Mesangial cell (primary cell): ENCODE results near the gene PEX6. TPM values are rescaled to one million over a fixed set of nuclear protein-coding genes. Genes with fewer than 3 reads are reported as not detected.

Source experiments
- total RNA-seq: library from RNA; depleted of rRNA; stranded (reverse); fragments of >200 nt; gene quantifications from 2 replicates; pipeline ENCODE4 v1.2.3, GENCODE V29; 2015

Gene PEX6
- 17.1 and 40.4 TPM in 2 replicates for total RNA-seq

GRCh38 chr6:42978839-42979522 is at the start of gene PEX6:
PEX6 (minus strand) TSS chr6:42979181; CDS start chr6:42979150, 31 bp downstream.

DNA sequence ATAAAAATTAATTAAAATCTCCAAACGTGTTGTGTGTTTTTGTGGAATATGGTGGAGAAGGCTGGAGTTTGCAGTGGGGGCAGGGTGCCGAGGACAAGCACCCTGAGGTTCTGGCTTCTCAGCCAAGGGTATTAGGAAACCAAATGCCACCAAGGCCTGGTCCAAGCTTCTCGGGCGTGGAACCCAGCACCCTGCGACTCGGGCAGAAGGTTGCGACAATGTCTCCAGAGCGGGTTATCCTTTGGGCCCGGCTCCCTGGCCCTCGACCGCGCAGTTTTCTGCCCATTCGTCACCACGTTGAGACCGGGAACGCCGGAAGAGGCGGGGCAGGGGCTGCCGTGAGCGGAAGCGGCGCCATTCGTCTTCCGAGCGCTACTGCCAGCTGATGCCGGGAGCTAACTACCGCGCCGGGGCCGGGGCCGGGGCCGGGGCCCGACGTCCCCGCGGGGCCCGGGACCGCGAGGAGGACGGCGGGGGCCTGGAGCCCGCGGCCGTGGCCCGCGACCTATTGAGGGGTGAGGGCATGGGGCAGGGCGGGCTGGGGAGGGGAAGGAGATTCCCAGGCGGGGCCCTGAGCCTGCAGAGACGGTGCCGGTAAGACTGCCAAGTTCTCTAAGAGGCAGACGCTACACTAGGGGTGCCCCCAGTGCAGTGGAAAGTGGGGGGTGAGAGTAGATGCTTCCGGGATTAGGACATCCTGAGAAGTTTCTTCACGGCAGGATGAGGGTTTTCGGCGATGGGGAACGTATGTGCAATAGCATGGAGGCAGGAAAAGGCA is 42.5 kb upstream of the PEX6 start, which contains the start of gene RRP36:
Gene RRP36 (plus strand): TSS at position 354 of the 778 bp plus-strand sequence. CDS start 32 bp downstream, at position 386.

GRCh38 chr6:43013843-43014433 is 35.0 kb upstream of the PEX6 start, which contains the start of the genes KLHDC3 and MEA1:
KLHDC3 (plus strand) TSS chr6:43014249; CDS start chr6:43017193, 2,944 bp downstream.
MEA1 (minus strand) TSS chr6:43013946; CDS start chr6:43013813, 133 bp downstream.

DNA sequence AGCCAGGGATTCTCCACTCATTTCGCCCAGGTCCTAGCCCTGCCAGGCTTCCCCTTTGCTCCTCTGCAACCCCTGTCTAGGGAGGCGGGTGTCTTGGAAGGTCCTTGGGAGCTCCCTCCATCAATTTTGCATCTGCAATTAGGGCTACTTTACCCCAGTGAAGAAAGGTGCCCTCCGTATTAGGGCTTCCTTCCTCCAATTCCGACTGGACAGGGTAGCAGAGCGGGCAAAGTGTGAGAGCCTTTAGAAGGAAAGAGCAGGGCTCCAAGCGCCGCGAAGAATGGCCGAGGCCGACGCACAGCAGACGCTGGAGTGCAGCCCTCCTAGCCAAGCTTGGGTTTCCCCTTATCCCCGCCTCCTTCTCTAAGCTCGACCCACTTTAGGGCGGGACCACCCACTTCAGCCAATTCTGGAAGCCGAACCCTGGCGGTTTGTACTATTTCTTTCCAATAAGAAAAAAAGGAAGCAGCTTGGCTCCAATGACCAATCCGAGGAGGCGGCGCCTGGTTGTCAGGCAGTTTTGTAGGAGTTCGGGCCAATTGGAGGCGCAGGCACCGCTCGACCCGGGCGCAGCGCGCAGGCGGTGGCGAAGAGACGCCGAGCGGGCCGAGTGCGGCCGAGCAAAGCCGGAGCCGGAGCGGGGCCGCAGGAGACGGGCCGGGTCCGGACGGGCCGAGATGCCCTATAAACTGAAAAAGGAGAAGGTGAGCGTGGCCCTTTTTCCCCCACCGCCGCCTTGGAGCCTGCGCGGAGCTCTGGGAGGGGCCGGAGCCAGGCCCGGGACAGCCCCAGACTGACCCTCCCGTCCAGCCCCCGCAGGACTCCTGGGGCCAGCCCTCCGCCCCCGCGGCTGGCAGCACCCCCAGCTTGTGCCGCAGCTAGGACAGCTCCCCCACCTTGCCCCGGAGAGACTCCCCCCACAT is 5.3 kb upstream of the PEX6 start, which contains the start of gene PPP2R5D:
Gene PPP2R5D (plus strand): TSS at position 570 of the 923 bp plus-strand sequence. CDS start 108 bp downstream, at position 678.

DNA sequence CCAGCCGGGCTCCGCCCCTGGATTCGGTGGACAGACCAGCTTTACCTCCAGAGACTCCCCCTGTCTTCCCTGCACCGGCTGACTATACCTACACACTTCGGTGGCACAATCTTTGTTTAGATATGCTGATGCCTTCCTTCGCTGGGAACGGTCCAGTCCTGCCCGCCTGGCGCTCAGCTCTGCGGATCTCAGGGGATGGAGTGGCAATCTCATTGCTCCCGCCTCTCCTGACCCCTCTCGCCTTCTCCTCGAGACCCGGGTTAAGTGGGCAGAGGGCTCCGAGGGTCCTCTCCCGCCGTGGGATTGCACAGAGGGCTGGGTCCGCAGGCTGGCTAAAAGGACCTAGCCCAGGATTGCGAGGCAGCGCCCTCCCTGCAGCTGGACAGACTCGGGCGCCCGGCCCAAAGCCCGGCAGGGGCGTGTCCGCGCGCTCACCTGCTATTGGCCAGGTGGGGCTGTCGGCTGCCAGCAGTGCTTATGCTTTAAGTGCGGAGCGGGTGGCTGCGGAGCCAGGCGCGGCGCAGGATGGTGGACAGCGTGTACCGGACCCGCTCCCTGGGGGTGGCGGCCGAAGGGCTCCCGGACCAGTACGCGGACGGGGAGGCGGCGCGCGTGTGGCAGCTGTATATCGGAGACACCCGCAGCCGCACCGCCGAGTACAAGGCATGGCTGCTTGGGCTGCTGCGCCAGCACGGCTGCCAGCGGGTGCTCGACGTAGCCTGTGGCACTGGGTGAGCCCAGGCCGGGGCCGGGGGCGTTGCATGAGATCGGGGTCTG is 18.6 kb downstream of the PEX6 start, which contains the start of gene GNMT:
Gene GNMT (plus strand): TSS at position 512 of the 777 bp plus-strand sequence. CDS start 14 bp downstream, at position 526.

GRCh38 chr6:42928986-42929820 is 49.8 kb downstream of the PEX6 start, which contains the start of gene CNPY3:
CNPY3 (plus strand) TSS chr6:42929480; CDS start chr6:42929571, 91 bp downstream.

GRCh38 chr6:42915732-42916131 is 63.2 kb downstream of the PEX6 start, which contains the start of gene PTCRA:
PTCRA (plus strand) TSS chr6:42916053; CDS start chr6:42916070, 17 bp downstream.

Other genes starting within 250 kb of the PEX6 start
- gene TBCC, start 233.1 kb downstream of the PEX6 start, total RNA-seq: 30.8 and 34.2 TPM in 2 replicates
- 3.3 and 6.7 TPM in 2 replicates for gene BICRAL, start 197.1 kb downstream of the PEX6 start, total RNA-seq
- gene RPL7L1, start 99.6 kb downstream of the PEX6 start, total RNA-seq: 51.2 and 105 TPM in 2 replicates
- gene PTCRA, start 63.1 kb downstream of the PEX6 start, total RNA-seq: not detected in 2 replicates
- 40.4 and 52.7 TPM in 2 replicates for gene CNPY3, start 49.7 kb downstream of the PEX6 start, total RNA-seq
- gene GNMT, start 18.4 kb downstream of the PEX6 start, total RNA-seq: not detected in 2 replicates
- 47.9 and 64.5 TPM in 2 replicates for gene PPP2R5D, start 5.4 kb upstream of the PEX6 start, total RNA-seq
- gene MEA1, start 34.8 kb upstream of the PEX6 start, total RNA-seq: 41.8 and 70.6 TPM in 2 replicates
- 90.0 and 96.8 TPM in 2 replicates for gene KLHDC3, start 35.1 kb upstream of the PEX6 start, total RNA-seq
- 46.6 and 114 TPM in 2 replicates for gene RRP36, start 42.4 kb upstream of the PEX6 start, total RNA-seq
- gene CUL7, start 74.7 kb upstream of the PEX6 start, total RNA-seq: 22.3 and 55.4 TPM in 2 replicates
- gene MRPL2, start 80.3 kb upstream of the PEX6 start, total RNA-seq: 35.0 and 40.7 TPM in 2 replicates
- 10.4 and 24.6 TPM in 2 replicates for gene KLC4, start 80.5 kb upstream of the PEX6 start, total RNA-seq
- gene PTK7, start 97.1 kb upstream of the PEX6 start, total RNA-seq: 132 and 236 TPM in 2 replicates
- gene SRF, start 192.1 kb upstream of the PEX6 start, total RNA-seq: 40.3 and 44.2 TPM in 2 replicates
- 14.0 and 39.3 TPM in 2 replicates for gene CUL9, start 203.0 kb upstream of the PEX6 start, total RNA-seq